GM10266 (cell line): ENCODE measurements around the gene AGK.

Experiments
- DNase-seq: peaks from one replicate; pipeline ENCODE4 v3.0.0; 2012; ENCODE audit errors: extremely low spot score
- CTCF ChIP-seq: IDR thresholded peaks from 2 replicates; pipeline ENCODE4 v1.5.1; 2012; ENCODE audit warnings: mild to moderate bottlenecking, low read depth; ENCODE audit not compliant: control insufficient read depth, insufficient read depth; ENCODE audit errors: missing control alignments

AGK gene

GRCh38 chr7:141534757-141535737 is 16.2 kb upstream of the AGK start:
- DNase-seq: no peak
- no peak for TF ChIP-seq CTCF

- no peak for DNase-seq
- no peak for TF ChIP-seq CTCF
These were observed 13.3 kb upstream of the AGK start for GRCh38 chr7:141537906-141538305.

GRCh38 chr7:141541375-141541774 is 9.8 kb upstream of the AGK start:
- DNase-seq: no peak
- no peak for TF ChIP-seq CTCF

- no peak for TF ChIP-seq CTCF
- no peak for DNase-seq
These were observed 6.4 kb upstream of the AGK start for GRCh38 chr7:141544831-141545230.

- no peak for TF ChIP-seq CTCF
- no peak for DNase-seq
These were observed 1.6 kb upstream of the AGK start for GRCh38 chr7:141549582-141549981.

- peak; percentile 23 for DNase-seq
- no peak for TF ChIP-seq CTCF
These were observed 670 bp upstream of the AGK start for GRCh38 chr7:141550386-141551093.

GRCh38 chr7:141551782-141552181 is 572 bp downstream of the AGK start:
- no peak for DNase-seq
- TF ChIP-seq CTCF: no peak
